Stimulated activated CD8-positive, alpha-beta memory T cell treated with anti-CD3 and anti-CD28 coated beads, Interleukin-15, amount 100 ng/mL, for 4 hours (primary cell): ENCODE data around the gene ZNF831.

Experiments used
- DNase-seq, 2 donors: peaks; one replicate each; pipeline ENCODE4 v3.0.0-alpha.2; 2020; ENCODE audit warnings: low read depth in 2 of 2

The ZNF831 gene

DNA sequence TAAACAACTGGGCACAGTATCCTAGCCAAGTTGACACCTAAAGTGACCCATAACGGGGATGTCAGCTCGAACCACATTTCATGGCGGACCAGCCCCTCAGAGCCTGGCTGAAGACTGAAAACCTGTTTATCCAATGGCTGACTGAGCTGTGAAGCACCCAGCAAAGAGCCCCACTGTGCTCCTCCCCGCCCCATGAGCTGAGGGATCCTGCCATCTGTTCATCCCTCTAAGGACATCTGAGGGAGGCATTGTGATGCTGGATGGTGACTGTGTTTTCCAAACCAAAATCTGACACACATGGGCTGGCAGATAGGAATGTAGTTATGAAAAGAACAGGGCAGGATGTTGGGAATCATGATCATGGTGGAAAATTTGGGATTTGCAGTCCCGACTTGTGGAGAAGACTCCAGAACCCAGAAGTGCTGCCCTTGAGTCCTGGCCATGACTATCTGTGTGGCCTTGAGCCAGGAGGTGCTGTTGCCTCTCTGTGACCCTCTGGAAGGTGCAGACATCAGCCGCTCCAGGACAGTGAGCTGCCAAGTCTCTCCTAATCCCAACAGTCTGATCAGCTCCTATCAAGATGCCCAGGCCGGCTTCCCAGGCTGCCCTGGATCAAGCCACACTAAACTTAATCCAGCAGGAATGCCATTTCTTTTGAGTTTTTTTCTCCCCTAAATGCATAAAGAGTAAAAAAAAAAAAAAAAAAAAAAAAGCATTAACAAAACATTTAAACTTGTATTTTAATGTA lies 142.5 kb downstream of the ZNF831 start:
- DNase-seq: no peak

DNA sequence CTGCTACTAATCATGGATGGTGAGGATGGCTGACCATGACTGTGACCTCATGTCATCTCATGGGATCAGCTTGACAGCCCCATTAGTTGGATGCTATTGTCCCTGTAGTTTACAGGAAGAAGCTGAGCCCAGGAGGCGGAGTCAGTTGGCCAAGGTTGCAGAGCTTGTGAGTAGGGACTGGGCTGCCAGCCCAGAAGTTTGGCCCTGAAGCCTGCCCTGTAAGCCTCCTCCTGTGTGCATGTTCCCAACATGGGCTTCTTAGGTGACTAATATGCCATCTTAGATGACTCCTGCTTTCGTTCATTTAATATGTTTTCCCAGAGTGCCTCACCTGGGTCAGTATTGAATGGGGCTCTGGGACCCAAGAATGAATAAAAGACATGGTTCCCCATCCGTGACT lies 143.6 kb downstream of the ZNF831 start:
- DNase-seq: no peak
